C4-2B (cell line): Measurements from ENCODE around the gene BRD1.

Source experiments
- CTCF ChIP-seq: fragments of 450-650 bp; conservative IDR thresholded peaks from 2 replicates; pipeline ENCODE4 v1.5.1; 2017; ENCODE audit warnings: mild to moderate bottlenecking
- ZFX ChIP-seq: fragments of 450-650 bp; IDR thresholded peaks from 2 replicates; pipeline ENCODE4 v1.6.1; 2017

- TF ChIP-seq CTCF (no peak), ZFX (no peak)
These were observed 26.1 kb downstream of the BRD1 start for GRCh38 chr22:49801391-49802060.
